Measurements from ENCODE around the gene PPP1R15A.
A peak's percentile ranks its signal among the peaks of the same experiment; 100 is the strongest.

PPP1R15A gene

GRCh38 chr19:48872182-48872883, at the start of gene PPP1R15A:
Gene PPP1R15A, plus strand, starts transcription at chr19:48872421. Its CDS starts 813 bp downstream, at chr19:48873234.
- DNase-seq (ENCODE audit: low read depth), result peak; percentile 80
- H3K4me3 ChIP-seq (ENCODE audit: low read depth, low read length), result peak within 1 kb of the TSS; percentile 94
- no peak for TF ChIP-seq CTCF (IDR thresholded peaks at IDR 0.05; ENCODE audit: control insufficient read depth, extremely low read depth, insufficient read depth)

GRCh38 chr19:48822514-48822913, 49.7 kb upstream of the PPP1R15A start:
- TF ChIP-seq CTCF (IDR thresholded peaks at IDR 0.05; ENCODE audit: control insufficient read depth, extremely low read depth, insufficient read depth), result no peak
- DNase-seq (ENCODE audit: low read depth), result no peak
- H3K4me3 ChIP-seq (ENCODE audit: low read depth, low read length), result no peak overlapping the region

GRCh38 chr19:48826606-48827020, 45.6 kb upstream of the PPP1R15A start:
- no peak overlapping the region for H3K4me3 ChIP-seq (ENCODE audit: low read depth, low read length)
- peak; percentile 56 for DNase-seq (ENCODE audit: low read depth)
- TF ChIP-seq CTCF (IDR thresholded peaks at IDR 0.05; ENCODE audit: control insufficient read depth, extremely low read depth, insufficient read depth), result 0 out of 2 replicates have a peak, but pooled peaks have one; percentile 17

GRCh38 chr19:48830088-48830487, 42.1 kb upstream of the PPP1R15A start:
- no peak overlapping the region for H3K4me3 ChIP-seq (ENCODE audit: low read depth, low read length)
- TF ChIP-seq CTCF (IDR thresholded peaks at IDR 0.05; ENCODE audit: control insufficient read depth, extremely low read depth, insufficient read depth), result no peak
- no peak for DNase-seq (ENCODE audit: low read depth)

GRCh38 chr19:48830965-48831364, 41.3 kb upstream of the PPP1R15A start:
- TF ChIP-seq CTCF (IDR thresholded peaks at IDR 0.05; ENCODE audit: control insufficient read depth, extremely low read depth, insufficient read depth), result no peak
- H3K4me3 ChIP-seq (ENCODE audit: low read depth, low read length), result no peak overlapping the region
- no peak for DNase-seq (ENCODE audit: low read depth)

- TF ChIP-seq CTCF (IDR thresholded peaks at IDR 0.05; ENCODE audit: control insufficient read depth, extremely low read depth, insufficient read depth), result no peak
- no peak for DNase-seq (ENCODE audit: low read depth)
- no peak overlapping the region for H3K4me3 ChIP-seq (ENCODE audit: low read depth, low read length)
Measured at GRCh38 chr19:48833049-48833448, 39.2 kb upstream of the PPP1R15A start.

GRCh38 chr19:48833977-48834376, 38.2 kb upstream of the PPP1R15A start:
- TF ChIP-seq CTCF (IDR thresholded peaks at IDR 0.05; ENCODE audit: control insufficient read depth, extremely low read depth, insufficient read depth), result no peak
- no peak overlapping the region for H3K4me3 ChIP-seq (ENCODE audit: low read depth, low read length)
- no peak for DNase-seq (ENCODE audit: low read depth)
